Endothelial cell of umbilical vein (primary cell): Measurements from ENCODE around the gene TPM4. TPM values are rescaled to one million over a fixed set of nuclear protein-coding genes. Genes with fewer than 3 reads are reported as not detected.

Experiments used
- BruUV-seq: library from RNA; stranded (reverse); fragments of 400-500 nt; replicated peaks from 2 replicates; lab custom pipeline; 2021; lab: Mats Ljungman, UMichigan
- CTCF ChIA-PET: fragments of 300-600, 350-600 bp; sonication (Branson Sonifier 250); formaldehyde crosslinking; loops from one replicate; lab custom pipeline; 2021; ENCODE audit warnings: antibody characterized with exemption, inconsistent platforms; lab: Charles Lee
- POLR2A ChIA-PET: fragments of 300-600, 350-600 bp; sonication (Branson Sonifier 250); formaldehyde crosslinking; loops from one replicate; lab custom pipeline; 2021; ENCODE audit warnings: antibody characterized with exemption, inconsistent platforms; lab: Charles Lee
- DNase-seq: peaks from one replicate; pipeline ENCODE4 v3.0.0-alpha.2; 2011; ENCODE audit warnings: low read depth, low spot score
- FAIRE-seq: peaks from 2 replicates; lab custom pipeline; 2011; peaks lifted over from hg19 to GRCh38; lab: Jason Lieb, UNC
- H2AFZ ChIP-seq: 2 replicates; pipeline ENCODE4 v1.6.0; 2012; ENCODE audit warnings: low read depth, low read length, control low read depth, inconsistent platforms
- H3K27ac ChIP-seq: 2 replicates; pipeline ENCODE4 v1.5.1; 2011; ENCODE audit warnings: low read depth, mild to moderate bottlenecking, control low read depth, low read length, moderate library complexity; ENCODE audit not compliant: insufficient read depth
- H3K27me3 ChIP-seq, 2 experiments: 2 replicates each; pipeline versions ENCODE4 v1.6.0 to v1.6.1; 2011; ENCODE audit warnings: low read length in 2 of 2, mixed read lengths in 1 of 2; ENCODE audit not compliant: control insufficient read depth in 2 of 2, insufficient read depth in 2 of 2
- H3K36me3 ChIP-seq, 2 experiments: 2 replicates in 1 of 2; 3 replicates in 1 of 2; pipeline ENCODE4 v1.5.1; 2011; ENCODE audit warnings: low read length in 2 of 2, mild to moderate bottlenecking in 1 of 2, moderate library complexity in 1 of 2; ENCODE audit not compliant: control insufficient read depth in 2 of 2, insufficient read depth in 2 of 2; ENCODE audit errors: extremely low read depth in 1 of 2
- H3K4me1 ChIP-seq: 3 replicates; pipeline ENCODE4 v1.5.1; 2011; ENCODE audit warnings: mild to moderate bottlenecking, low read length; ENCODE audit not compliant: control insufficient read depth, insufficient read depth; ENCODE audit errors: extremely low read depth
- H3K4me2 ChIP-seq: 2 replicates; pipeline ENCODE4 v1.6.1; 2011; ENCODE audit warnings: low read length, control low read depth, mixed read lengths; ENCODE audit not compliant: insufficient read depth
- H3K4me3 ChIP-seq, 3 experiments: fragments of 200-600 bp in 1 of 3; sonication (generic), shearing (Covaris generic) in 1 of 3; replicated peaks in 1 of 3; 2 replicates each; pipeline ENCODE4 v1.5.1; 2011 to 2016; ENCODE audit warnings: control low read depth in 3 of 3, low read length in 3 of 3, mild to moderate bottlenecking in 2 of 3, inconsistent platforms in 1 of 3, low read depth in 1 of 3, moderate library complexity in 1 of 3; ENCODE audit not compliant: insufficient read depth in 1 of 3
- H3K79me2 ChIP-seq: 2 replicates; pipeline ENCODE4 v1.6.0; 2012; ENCODE audit warnings: low read length, inconsistent platforms; ENCODE audit not compliant: control insufficient read depth, insufficient read depth
- H3K9ac ChIP-seq: replicated peaks from 2 replicates; pipeline ENCODE3; 2011; ENCODE audit warnings: low read length, control low read depth; ENCODE audit not compliant: insufficient read depth; ENCODE audit errors: extremely low read depth
- H3K9me1 ChIP-seq: replicated peaks from 3 replicates; pipeline ENCODE4 v1.6.0; 2011; ENCODE audit warnings: mild to moderate bottlenecking, low read length; ENCODE audit not compliant: control insufficient read depth, insufficient read depth; ENCODE audit errors: extremely low read depth
- H3K9me3 ChIP-seq: replicated peaks from 2 replicates; pipeline ENCODE4 v1.5.1; 2012; ENCODE audit warnings: low read length, inconsistent platforms; ENCODE audit not compliant: control insufficient read depth, insufficient read depth
- H4K20me1 ChIP-seq: replicated peaks from 2 replicates; pipeline ENCODE3; 2011; ENCODE audit warnings: mild to moderate bottlenecking, low read length; ENCODE audit not compliant: control insufficient read depth, insufficient read depth; ENCODE audit errors: extremely low read depth
- CTCF ChIP-seq, 2 donors: IDR thresholded peaks; 1 replicate in 1 of 2; 2 replicates in 1 of 2; pipeline ENCODE4 v1.5.1; 2011; ENCODE audit warnings: low read length in 2 of 2, mild to moderate bottlenecking in 2 of 2, moderate library complexity in 2 of 2, control low read depth in 1 of 2, inconsistent platforms in 1 of 2, low read depth in 1 of 2; ENCODE audit not compliant: insufficient read depth in 1 of 2; ENCODE audit errors: extremely low read depth in 1 of 2
- EZH2 ChIP-seq: IDR thresholded peaks from 2 replicates; pipeline ENCODE4 v1.6.1; 2012; ENCODE audit warnings: borderline replicate concordance, low read depth, mild to moderate bottlenecking, moderate library complexity, low read length, inconsistent platforms; ENCODE audit not compliant: severe bottlenecking
- FOS ChIP-seq: IDR thresholded peaks from 2 replicates; pipeline ENCODE4 v1.6.1; 2011; ENCODE audit warnings: mild to moderate bottlenecking, low read length, moderate library complexity, borderline replicate concordance; ENCODE audit not compliant: insufficient read depth
- GATA2 ChIP-seq: IDR thresholded peaks from 2 replicates; pipeline ENCODE4 v1.7.0; 2011; ENCODE audit warnings: low read depth, mild to moderate bottlenecking, moderate library complexity, mixed read lengths, low read length; ENCODE audit not compliant: insufficient read length, insufficient read depth
- JUN ChIP-seq: IDR thresholded peaks from 2 replicates; pipeline ENCODE4 v1.6.1; 2011; ENCODE audit warnings: borderline replicate concordance, low read depth; ENCODE audit not compliant: insufficient read length, insufficient read depth
- MAX ChIP-seq: IDR thresholded peaks from 2 replicates; pipeline ENCODE4 v1.6.1; 2011; ENCODE audit not compliant: insufficient read depth, insufficient read length
- MYC ChIP-seq: IDR thresholded peaks from one replicate; pipeline ENCODE4 v1.6.1; 2011; ENCODE audit warnings: mild to moderate bottlenecking, low read depth, low read length
- POLR2A ChIP-seq: IDR thresholded peaks from 2 replicates; pipeline ENCODE4 v1.6.1; 2012; ENCODE audit warnings: low read depth, mild to moderate bottlenecking, control low read depth, low read length
- POLR2AphosphoS5 ChIP-seq: IDR thresholded peaks from 2 replicates; pipeline ENCODE4 v1.6.1; 2012; ENCODE audit warnings: low read depth, mild to moderate bottlenecking, control low read depth, low read length, moderate library complexity; ENCODE audit not compliant: insufficient read depth
- dilution Hi-C: fragments of 300-500 bp; cut with MboI; formaldehyde crosslinking; loops from one replicate; pipeline ENCODE4 v1.15.0; 2019; ENCODE audit warnings: low sequenced_read_pairs; ENCODE audit not compliant: extremely low pct_ligation_motif_present
- intact Hi-C: fragments of 100-400 bp; cut with micrococcal nuclease; formaldehyde crosslinking; loops from one replicate; pipeline ENCODE4 v1.10.0; 2022
- polyA plus RNA-seq, 4 experiments: library from polyadenylated mRNA; depleted of rRNA in 3 of 4; stranded (reverse) in 3 of 4; unstranded in 1 of 4; fragments of >200 nt; gene quantifications; 2 replicates each; pipeline versions ENCODE4 v1.2.1 to v1.2.3, GENCODE V29; 2011 to 2012; ENCODE audit warnings: missing spikeins in 1 of 4
- total RNA-seq: library from RNA; stranded (reverse); gene quantifications from 2 replicates; pipeline ENCODE4 v1.2.3, GENCODE V29; 2021

The TPM4 gene
- total and polyA plus RNA-seq, 2 donors (not counting 3 experiments of a cell fraction or from before 2014, with no cell fraction given), result 430 to 924 TPM

- BruUV-seq, result no TSS peak
- H3K9me1 ChIP-seq, result no peaks in the 10 kb centered on the region
- intact Hi-C loops, result no loop called here
- no peaks in the 10 kb centered on the region for H3K4me1 ChIP-seq
- TF ChIP-seq MYC (no peak), POLR2A (no peak), JUN (no peak), CTCF (IDR thresholded peaks at IDR 0.05; ENCODE audit: extremely low read depth in 1 of 2, insufficient read depth in 1 of 2, low read depth in 1 of 2, low read length in 2 of 2) (no peak), FOS (no peak), MAX (no peak), EZH2 (no peak), POLR2AphosphoS5 (no peak), GATA2 (no peak)
- H3K9me3 ChIP-seq, result no peaks in the 10 kb centered on the region
- H4K20me1 ChIP-seq, result no peaks in the 10 kb centered on the region
- no peaks in the 10 kb centered on the region for H3K79me2 ChIP-seq
- peaks cover 0 to 6% of the 10 kb centered on the region in 2 experiments for H3K27me3 ChIP-seq
- no peak for DNase-seq
- H3K4me2 ChIP-seq, result no peak overlapping the region
- H3K9ac ChIP-seq, result no peak overlapping the region
- FAIRE-seq, result no peak
- CTCF ChIA-PET, result interaction anchor here (1.2 to 1.6 kb wide), 2 partner anchors 16 to 956 kb away, joined by 3 to 10 read pairs; no protein-coding TSS in a partner anchor
- no peaks in the 10 kb centered on the region for H3K36me3 ChIP-seq
- dilution Hi-C loops, result no loop called here
- no peak overlapping the region for H3K4me3 ChIP-seq
- H3K27ac ChIP-seq, result no peak overlapping the region
- no peak overlapping the region for H2AFZ ChIP-seq
- POLR2A ChIA-PET, result no interaction called here
These were observed 19.2 kb upstream of the TPM4 start for GRCh38 chr19:16057062-16057461.
